NOMO-1 treated with DMSO at 0.1 percent for 48 hours (cell line): Measurements from ENCODE around the gene DLGAP1.

ENCODE experiments used
- DNase-seq: peaks from one replicate; lab custom pipeline; 2025; ENCODE audit not compliant: unreplicated experiment; lab: John Stamatoyannopoulos, UW

Gene DLGAP1

DNA sequence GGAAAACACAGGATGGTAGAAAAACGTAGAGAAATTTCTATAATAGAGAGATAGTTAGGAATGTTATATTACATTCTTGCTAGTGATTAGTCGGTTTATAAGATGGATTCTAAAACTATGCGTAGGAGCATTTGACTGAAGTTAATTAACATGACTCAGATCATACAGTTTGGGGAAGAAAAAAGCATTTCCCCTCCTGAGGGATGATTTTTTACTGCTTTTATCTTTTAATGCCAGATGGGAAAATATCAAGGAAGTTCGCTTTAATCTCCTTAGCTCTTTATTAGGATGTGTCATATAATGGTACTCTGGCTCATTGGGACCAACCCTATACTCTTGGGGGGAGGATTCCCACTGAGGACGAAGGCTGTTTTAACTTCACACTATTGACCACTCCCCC lies 503.1 kb downstream of the DLGAP1 start:
- DNase-seq, result no peak

GRCh38 chr18:3950668-3951404 lies 504.3 kb downstream of the DLGAP1 start:
- peak; percentile 6 for DNase-seq

DNA sequence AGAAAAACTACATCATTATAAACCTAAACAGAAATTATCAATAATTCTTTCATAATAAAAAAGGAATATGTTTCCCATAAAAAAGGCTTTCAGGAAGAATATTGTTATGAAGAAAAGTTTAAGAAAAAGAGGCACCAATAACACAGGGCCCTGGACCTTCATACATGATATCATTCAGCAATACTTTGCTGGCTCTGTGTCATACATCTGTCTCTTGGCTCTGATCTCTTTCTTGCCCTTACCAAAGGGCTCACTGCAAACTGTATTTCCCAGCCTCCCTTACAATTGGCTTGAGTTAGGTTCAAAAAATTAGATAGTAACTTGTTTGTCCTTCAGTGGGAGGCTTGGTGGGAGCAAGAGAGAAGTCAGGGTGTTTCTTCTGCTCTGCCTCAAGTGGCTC lies 506.1 kb downstream of the DLGAP1 start:
- no peak for DNase-seq

DNA sequence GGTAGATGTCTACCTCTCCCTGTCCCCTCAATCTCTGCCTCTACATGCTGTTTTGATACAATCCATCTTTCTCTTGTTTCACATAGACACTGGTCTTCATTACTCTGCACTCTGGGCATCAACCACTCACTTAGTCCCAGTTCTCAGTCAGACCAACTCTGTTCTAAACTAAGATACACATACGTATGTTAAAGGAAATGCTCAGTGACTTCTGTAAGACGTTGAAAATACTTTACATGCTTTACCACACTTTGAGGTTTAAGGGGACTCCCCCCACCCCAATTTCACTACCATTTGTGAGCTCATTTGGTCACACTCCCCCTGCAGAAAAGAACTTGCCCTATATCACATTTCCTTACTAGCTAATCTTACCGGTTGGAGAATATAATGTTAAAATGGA lies 507.7 kb downstream of the DLGAP1 start:
- DNase-seq, result no peak

GRCh38 chr18:3935305-3935704 lies 519.8 kb downstream of the DLGAP1 start:
- DNase-seq, result no peak

DNA sequence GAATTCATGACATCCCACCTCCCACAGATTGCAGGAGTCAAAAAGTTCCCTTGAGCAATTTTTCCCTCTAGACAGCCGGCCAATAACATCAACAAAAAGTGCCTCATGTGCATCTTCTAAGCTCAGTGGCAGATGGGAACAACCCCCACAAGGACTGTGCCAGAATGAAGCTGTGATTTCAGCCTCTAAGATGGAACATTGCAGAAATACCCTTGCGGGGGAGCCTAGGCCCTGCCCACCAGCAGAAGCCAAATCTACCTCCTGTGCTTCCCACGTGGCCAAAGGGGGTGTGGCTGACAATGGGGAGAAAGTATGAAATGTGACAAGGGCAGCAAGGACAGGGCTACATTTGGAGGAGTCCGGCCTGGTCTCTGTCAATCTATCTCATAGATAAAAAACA lies 522.8 kb downstream of the DLGAP1 start:
- no peak for DNase-seq

GRCh38 chr18:3931542-3932112 lies 523.5 kb downstream of the DLGAP1 start:
- DNase-seq, result no peak

DNA sequence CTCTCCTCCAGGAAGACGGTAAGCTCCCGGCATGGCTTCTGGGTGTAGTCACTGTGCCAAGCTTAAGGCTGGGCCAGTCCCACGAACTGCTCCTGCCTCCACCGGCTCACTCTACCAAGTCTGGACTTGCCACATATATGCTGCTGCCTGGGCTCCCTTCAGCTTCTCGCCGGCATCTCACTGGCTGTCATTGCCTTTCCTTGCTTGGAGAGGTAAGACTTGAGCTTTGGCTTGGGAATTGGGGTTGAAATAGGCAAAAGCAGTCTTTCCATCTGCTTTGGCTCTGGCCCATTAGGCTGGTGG lies 524.1 kb downstream of the DLGAP1 start:
- no peak for DNase-seq

- no peak for DNase-seq
Observed at GRCh38 chr18:3930126-3931012, 524.7 kb downstream of the DLGAP1 start.

- DNase-seq, result no peak
Observed at GRCh38 chr18:3924455-3924854, 530.7 kb downstream of the DLGAP1 start.

GRCh38 chr18:3923750-3924149 lies 531.4 kb downstream of the DLGAP1 start:
- no peak for DNase-seq

- no peak for DNase-seq
Observed at GRCh38 chr18:3921826-3922225, 533.3 kb downstream of the DLGAP1 start.

DNA sequence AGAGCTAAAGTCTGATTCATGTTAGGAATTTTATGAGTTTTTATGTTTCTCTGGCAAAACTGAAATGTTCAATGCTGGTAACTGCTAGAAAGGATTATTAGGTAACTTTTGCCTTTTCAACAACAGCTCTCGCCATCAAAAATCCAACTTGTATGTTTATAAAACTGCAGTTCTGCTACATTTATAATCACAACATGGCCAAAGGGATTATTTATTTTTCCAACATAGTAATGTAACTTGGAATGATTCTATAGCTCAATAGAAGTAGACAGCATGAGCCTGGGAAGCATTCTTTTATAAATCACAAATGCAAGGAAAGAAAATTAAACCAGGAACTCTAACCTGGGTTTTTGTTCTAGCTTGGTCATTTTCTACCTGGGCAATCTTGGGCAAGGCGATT lies 534.3 kb downstream of the DLGAP1 start:
- no peak for DNase-seq

GRCh38 chr18:3919396-3920061 lies 535.6 kb downstream of the DLGAP1 start:
- DNase-seq, result no peak

DNA sequence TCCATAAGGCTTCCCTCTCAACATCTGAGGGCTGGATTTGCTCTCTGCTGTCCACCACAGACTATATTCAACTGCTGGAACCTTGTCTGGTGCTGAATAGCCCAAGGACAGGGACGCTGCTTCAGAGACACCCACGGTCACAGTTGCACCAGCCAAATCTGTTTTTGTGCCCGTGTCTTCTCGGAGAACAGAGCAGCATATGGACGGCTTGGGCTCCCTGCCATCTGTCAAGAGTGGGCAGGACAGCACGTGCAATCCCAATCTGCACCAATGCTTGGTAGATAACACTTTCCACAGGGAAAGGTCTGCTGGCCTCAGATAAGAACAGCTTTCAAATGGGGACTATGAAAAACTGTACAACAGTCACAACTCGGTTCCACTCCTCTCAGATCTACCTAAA lies 539.0 kb downstream of the DLGAP1 start:
- no peak for DNase-seq

- no peak for DNase-seq
Observed at GRCh38 chr18:3914833-3915610, 540.1 kb downstream of the DLGAP1 start.

DNA sequence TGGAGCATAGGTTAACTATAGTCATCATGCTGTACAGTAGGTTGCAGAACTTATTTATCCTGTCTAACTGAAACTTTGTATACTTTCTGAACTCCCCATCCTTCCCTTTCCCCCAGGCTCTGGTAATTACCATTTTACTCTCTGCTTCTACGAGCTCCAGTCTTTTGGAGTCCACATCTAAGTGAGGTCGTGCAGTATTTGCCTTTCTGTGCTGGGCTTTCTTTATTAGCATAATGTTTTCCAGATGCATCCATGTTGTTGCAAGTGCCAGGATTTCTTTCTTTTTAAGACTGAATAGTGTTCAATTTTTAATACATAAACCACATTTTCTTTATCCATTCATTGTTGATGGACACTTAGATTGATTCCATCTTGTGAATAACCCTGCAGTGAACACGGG lies 541.0 kb downstream of the DLGAP1 start:
- no peak for DNase-seq

DNA sequence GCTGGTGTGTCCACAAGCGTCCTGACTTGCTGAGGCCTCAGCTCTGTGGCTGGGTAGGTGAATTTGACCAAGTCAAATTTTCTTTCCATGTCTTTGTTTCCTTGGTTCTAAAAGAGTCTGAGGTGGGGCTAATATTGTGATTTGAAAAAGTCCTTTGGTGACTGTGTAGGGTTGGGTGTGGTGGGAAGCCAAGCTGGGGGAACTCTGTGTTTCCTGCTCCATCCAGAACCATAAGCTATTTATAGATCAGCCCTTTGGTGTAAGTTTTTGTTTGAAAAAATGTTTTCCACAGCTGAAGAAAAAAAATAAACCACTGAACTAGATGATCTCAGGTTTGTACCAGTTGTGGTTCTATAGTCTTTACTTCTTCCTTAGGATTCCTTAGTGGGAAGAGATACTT lies 542.4 kb downstream of the DLGAP1 start:
- DNase-seq, result no peak

DNA sequence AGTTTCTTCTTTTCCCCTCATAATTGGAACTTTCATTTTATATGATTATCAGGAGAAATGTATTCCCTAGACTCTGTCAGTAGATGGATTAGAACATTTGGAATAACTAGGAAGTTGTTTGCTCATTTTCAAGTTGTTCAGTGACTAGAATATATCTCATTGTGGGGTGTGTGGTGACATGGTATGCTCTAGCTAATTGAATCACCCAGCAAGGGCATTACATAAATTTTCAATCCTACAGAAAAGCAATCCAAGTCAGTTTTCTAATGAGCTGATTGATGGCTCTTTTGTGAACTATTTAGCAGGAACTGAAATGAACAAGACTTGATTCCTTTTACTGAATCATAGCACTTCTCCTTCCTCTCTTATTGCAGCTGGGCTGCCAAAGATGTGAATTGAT lies 543.7 kb downstream of the DLGAP1 start:
- DNase-seq, result no peak

DNA sequence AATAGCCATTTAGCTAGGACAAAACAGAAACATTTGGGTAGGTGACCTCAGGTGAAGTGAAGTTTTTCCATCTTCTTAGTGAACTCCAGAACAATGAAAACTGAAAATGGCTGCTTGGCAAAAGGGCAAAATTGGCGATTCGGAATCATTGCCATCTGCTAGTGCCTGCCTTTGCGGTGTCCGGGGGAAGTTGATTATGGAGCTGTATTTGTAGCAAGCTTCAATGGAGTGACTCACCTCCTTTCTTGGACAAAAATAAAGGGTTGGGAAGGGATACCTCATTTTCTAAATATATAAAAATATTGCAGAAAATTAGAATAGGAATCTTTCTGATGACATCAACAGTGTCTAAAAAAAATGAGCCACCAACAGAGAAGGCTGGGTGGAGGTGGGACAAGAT lies 544.6 kb downstream of the DLGAP1 start:
- no peak for DNase-seq

DNA sequence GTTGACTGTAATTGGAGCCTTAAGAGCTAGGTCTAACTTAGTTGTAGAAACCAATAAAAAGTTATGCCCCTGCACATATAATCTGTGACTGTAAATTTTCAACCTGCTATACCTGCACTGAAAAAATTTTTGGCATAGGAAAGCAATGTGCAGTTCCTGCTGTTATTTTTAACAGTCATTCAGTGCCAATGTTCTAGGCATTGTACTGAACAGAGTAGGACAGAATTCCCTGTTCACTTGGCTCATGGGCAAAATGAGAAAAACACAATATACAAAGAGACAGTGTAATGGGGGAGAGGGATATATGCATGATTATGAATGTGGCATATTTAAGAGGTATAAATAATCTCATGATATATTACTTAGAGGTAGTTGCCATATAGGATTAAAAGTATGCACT lies 547.2 kb downstream of the DLGAP1 start:
- DNase-seq, result no peak
